NCI-H1417 (cell line): Measurements from ENCODE around the gene SNAP23.
"Not testable (repeated sequence)": the region's sequence is repeated elsewhere in the genome, so short reads cannot be mapped to it uniquely, and the experiment has no call there.

Experiments
- DNase-seq, 3 experiments: peaks; one replicate each; lab custom pipeline; 2025; lab: John Stamatoyannopoulos, UW

SNAP23 gene

DNA sequence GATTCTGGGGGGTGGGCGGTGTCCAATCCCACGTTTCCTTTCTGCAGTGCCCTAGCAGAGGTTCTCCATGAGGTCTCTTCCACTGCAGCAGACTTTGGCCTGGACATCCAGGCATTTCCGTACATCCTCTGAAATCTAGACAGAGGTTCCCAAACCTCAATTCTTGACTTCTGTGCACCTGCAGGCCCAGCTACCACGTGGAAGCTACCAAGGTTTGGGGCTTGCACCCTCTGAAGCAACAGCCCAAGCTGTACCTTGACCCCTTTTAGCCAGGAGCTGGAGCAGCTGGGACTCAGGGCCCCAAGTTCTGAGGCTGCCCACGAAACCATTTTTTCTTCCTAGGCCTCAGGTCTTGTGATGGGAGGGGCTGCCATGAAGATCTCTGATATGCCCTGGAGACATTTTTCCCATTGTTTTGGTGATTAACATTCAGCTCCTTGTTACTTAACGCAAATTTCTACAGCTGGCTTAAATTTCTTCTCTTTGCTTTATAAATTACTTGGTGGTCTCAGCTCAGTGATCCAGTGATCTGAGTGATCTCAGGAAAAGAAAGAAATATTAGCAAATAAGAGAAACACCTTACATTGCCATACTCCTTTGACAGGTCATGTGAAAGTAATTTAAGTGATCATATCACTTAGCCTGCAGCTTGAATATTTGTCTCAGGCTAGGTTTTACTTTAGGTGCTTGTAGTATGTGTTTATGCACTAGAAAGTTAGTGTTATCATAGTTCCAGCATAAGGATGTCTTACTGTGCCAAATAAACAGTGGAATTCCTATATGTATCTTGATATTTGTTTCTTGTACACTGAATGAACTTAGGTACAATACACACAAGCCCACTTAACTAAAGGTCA, 3.0 kb downstream of the SNAP23 start:
- DNase-seq, result no peak

DNA sequence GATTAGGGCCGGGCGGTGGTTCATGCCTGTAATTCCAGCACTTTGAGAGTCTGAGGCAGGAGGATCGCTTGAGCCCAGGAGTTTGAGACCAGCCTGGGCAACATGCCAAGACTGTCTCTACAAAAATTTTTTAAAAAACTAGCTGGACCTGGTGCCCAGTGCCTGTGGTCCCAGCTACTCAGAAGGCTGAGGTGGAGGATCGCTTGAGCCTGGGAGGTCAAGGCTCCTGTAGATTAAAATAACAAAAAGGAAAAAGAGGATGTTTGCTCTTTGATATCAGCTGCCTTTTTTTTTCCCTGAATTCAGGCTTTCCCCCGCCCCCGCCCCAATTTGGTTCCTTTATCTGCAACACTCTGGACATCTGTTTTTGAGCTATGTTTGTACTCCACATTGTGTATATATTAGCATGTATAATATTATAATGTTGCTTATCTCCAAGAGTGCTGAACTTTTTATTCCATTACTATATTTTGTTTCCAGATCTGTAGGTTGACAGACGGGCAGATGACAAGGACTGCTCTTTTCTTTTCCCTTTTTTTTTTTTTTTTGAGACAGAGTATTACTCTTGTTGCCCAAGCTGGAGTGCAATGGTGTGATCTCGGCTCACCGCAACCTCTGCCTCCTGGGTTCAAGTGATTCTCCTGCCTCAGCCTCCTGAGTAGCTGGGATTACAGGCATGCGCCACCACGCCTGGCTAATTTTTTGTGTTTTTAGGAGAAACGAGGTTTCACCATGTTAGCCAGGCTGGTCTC, 4.6 kb downstream of the SNAP23 start:
- DNase-seq, result no peak

- DNase-seq, result no peak
Measured at GRCh38 chr15:42502477-42502876, 7.0 kb downstream of the SNAP23 start.

DNA sequence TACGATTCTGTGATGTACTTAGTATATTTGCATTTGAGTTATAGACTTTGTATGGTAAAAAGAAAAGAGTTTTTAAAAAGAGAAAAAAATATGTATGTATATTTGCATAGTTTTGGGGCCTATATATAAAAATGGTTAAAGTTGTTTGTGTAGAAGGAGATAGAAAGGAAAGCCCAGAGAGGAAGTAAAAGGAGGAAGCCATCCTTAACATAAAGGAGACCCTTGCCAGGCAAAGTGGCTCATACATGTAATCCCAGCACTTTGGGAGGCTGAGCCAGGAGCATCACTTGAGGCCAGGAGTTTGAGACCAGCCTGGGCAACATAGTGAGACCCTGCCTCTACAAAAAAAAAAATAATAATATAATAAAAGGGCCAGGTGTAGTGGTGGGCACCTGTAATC, 8.4 kb downstream of the SNAP23 start:
- DNase-seq, result no peak

DNA sequence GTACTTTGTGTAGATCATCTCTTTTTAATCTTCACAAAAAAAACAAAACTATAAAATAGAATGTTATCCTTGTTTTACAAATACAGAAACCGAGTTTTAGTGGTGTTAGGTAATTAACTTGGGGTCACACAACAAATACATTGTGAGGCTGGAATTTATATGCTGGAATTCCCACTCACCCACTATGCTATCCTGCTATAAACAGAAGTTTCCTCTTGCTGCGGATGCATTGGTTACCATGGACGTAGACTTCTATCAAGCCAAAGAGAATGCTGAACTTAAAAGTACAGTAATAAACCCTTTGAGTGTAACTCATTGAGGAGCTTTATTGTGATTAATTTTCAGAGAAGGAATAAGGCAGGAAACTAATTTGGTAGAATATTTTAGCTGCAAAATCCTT, 9.2 kb downstream of the SNAP23 start:
- DNase-seq, result no peak

DNA sequence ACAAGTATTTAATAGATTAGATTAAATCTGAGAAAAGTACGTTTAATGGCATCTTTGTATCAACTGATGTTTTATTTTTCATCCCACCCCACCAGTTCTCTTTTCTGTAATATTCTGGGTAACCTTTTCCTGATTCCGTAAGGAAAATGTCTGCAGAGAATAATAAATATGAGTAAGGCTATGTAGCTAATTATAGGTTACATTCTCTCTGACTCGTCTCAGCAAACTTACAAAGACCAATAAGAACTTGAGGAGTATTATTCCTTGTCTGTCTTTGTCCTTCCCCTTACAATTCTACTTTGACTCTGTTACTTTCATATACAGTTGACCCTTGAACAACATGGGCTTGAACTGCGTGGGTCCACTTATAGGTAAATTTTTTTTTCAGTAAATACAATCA, 12.1 kb downstream of the SNAP23 start:
- no peak for DNase-seq

DNA sequence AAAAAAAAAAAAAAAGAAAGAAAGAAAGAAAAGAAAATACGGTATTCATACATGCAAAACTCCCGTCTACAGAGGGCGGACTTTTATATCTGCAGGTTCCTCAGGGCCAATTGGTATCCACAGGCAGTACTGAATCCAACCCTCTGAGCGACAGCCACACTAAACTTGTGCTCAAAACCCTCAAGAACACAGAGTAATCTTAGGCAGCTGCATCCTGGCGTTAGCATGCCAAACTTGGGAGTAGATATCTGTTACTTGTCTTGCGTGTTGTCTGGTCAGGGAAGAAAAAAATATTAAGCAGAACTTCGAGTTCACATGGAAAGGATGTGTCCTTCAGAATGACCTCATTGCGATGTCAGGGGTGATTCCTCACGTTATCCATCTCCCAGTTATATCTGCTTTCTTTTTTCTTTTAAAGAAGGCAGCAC, 12.8 kb downstream of the SNAP23 start:
- DNase-seq, result no peak

DNA sequence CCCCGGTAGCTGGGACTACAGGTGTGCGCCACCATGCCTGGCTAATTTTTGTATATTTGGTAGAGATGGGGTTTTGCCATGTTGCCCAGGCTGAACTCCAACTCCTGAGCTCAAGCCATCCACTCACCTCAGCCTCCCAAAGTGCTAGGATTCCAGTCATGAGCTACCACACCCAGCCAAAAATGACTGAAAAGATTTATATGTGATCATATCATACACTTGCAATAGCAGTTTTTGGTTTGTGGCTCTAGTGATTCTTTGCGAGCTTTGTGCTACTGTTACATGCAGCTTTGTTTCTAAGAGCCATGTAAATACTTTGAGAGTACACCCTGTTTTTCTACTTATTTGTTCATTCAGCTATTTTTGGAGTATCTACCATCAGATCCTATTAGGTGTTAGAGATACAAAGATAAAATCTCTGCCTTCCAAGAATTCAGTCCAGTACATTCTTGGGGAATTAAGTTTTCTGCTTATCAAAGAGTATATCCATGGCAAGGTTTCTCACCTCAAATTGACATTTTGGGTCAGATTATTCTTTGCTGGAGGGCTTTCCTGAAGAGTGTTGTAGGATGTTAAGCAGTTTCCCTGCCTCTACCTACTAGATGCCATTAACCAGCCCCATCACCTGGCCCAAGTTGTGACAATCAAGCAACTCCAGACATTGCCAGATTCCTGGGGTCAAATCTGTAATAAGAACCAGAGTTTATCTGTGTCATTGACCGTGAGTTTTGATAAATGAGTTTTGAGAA, 15.0 kb downstream of the SNAP23 start:
- no peak for DNase-seq

- DNase-seq, result no peak
Measured at GRCh38 chr15:42511007-42511391, 15.6 kb downstream of the SNAP23 start.

DNA sequence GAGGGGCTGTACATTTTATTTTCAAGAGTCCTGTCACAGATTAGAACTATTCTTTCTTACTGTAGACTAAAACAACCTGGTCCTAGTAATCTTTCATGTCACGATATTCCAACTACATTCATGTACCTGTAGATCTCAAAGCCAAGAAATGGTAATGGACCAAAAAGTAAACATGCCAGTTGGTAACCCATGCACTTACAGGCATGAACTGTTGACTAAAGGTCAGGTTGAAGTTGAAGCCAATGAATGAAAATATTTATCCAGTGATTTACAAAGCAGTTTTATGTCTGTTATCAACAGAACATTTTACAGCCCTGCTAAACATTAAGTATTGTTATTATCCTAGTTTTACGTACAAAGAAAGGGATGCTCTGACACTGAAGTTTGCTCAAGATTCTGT, 27.9 kb downstream of the SNAP23 start:
- no peak for DNase-seq

GRCh38 chr15:42528970-42529369, 33.5 kb downstream of the SNAP23 start:
- peak in 1 of 3 experiments; percentile 13 for DNase-seq

GRCh38 chr15:42533246-42533645, 37.8 kb downstream of the SNAP23 start:
- DNase-seq, result no peak

DNA sequence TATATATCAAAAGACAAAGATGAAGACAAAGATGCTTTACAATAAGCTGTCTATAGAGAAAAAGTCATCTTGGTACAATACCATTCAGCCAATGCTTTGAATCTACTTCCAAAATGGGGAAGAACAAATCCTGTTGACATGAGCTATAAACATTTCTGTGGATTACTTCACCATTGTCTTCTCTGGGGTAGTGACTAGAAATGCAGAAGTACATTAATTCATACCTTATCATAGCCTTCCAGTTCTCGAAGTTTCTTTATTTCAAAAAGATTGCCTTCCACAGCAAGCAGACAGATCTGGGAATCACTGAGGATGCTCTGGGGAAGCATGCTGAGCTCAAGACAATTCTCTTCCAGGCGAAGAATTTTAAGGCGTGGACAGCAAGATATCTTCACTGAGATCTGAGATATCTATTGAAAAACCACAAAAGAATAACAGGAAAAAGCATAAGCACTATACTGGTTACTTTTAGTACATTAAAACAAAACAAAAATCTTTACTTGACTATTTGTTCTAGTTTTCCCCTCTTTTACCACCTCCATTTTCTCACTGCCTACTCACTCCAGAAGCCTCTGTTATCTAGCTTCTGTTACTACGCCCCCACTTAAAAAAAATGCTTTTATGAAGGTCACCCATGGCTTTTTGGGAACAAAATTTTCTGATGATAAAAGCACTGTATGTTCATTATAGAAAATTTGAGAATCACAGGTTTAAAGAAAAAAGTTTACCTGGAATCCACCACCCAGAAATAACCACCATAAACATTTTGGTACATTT, 49.6 kb downstream of the SNAP23 start:
- no peak for DNase-seq

GRCh38 chr15:42547918-42548248, 52.4 kb downstream of the SNAP23 start:
- DNase-seq, result no peak

DNA sequence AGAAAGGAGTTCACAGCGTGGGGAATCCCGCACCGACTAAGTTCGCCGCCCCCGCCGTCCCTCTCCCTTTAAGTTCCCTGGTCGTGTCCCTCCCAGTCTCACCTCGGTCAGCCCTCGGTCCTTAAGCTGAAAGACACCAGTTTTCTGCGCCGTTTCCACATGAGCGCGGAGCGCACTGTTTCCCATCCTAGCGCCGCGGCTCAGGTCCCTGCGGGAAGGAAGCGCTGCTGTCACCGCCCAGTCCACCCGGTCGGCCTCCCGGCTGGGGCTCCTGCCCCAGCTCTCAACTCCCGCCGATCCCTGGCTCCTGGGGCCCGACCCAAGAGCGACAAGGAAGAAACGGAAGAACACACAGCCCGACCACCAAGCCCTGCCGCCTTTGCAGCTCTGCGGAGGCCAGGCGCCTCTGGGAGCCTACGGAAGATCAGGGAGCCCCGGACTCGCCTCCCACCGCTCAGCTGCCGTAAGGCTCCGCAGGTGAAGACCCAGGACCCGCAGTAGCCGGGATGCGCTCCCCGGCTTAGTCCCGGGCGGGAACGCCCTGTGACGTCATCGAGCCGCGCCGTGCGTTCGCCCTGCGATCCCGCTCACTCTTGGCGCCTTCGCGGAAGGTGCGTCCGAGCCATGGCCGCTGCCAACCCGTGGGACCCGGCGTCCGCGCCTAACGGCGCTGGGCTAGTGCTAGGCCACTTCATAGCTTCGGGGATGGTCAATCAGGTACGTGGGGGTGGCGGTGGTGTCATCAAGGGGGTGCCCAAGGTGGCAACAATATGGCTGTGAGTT, 53.0 kb downstream of the SNAP23 start, which contains the start of the genes HAUS2 and LRRC57:
Gene HAUS2 (plus strand): TSS at position 590 of the 783 bp plus-strand sequence. CDS start 35 bp downstream, at position 625.
Gene LRRC57 (minus strand): TSS at position 545 of the 783 bp plus-strand sequence. CDS start 359 bp downstream, at position 186.
- DNase-seq, result peak; percentile 82 to 90 (median 88)

GRCh38 chr15:42549032-42549491, 53.6 kb downstream of the SNAP23 start:
- DNase-seq, result peak in 2 of 3 experiments; percentile 30 to 79

DNA sequence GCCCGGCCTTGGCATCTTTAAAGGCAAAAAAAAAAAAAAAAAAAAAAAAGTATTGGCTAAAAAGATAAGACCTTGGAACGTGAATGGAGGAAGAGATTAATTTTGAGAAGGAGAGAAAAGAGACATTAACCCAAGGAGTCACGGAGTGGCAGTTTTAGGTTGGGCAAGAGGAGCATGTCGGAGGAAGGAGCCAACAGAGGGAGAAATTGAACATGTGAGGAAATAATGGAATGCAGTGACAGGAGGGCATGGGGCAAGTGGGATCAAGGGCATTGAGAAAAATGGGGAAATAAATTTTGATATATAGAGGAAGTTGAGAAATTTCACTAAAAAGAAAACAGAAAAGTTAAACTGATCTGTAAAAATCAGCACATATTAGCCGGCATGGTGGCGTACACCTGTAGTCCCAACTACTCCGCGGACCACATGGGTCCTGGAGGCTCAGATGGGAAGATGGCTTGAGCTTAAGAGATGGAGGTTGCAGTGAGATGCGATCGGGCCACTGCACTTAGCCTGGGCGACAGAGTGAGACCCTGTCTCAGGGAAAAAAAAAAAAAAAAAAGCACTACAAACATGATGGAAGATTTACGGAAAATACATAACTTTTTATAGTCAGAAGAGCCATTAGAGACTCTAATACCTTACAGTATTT, 54.4 kb downstream of the SNAP23 start:
- DNase-seq, result no peak

GRCh38 chr15:42553554-42553953, 58.1 kb downstream of the SNAP23 start:
- DNase-seq, result no peak

GRCh38 chr15:42556550-42557207, 61.2 kb downstream of the SNAP23 start:
- not testable (repeated sequence) for DNase-seq

DNA sequence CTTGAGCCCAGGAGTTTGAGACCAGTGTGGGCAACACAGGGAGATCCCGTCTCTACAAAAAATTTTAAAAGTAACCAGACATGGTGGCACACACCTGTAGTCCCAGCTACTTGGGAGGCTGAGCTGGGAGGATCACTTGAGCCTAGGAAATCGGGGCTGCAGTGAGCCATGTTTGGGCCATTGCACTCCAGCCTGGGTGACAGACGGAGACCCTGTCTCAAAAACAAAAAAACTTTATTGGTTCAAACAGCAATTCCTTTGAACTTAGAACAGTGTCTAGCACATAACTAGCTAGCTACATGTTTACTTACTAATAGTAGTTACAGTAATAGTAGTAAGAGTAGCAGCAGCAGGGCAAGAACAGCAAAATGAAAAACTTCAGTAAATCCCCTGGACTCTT, 63.3 kb downstream of the SNAP23 start:
- no peak for DNase-seq
